K562 (cell line): Measurements from ENCODE around the gene OBSCN.

Experiments
- TBL1XR1 ChIP-seq, 2 experiments: IDR thresholded peaks; 2 replicates each; pipeline ENCODE4 v1.6.1; 2012; ENCODE audit warnings: improper control_type of control experiment in 2 of 2, low read length in 2 of 2, mild to moderate bottlenecking in 1 of 2
- ZNF431 ChIP-seq: sonication (generic); formaldehyde crosslinking; IDR thresholded peaks from 2 replicates; pipeline ENCODE4 v1.8.0; 2022; ENCODE audit warnings: mild to moderate bottlenecking, missing genetic modification reagents

DNA sequence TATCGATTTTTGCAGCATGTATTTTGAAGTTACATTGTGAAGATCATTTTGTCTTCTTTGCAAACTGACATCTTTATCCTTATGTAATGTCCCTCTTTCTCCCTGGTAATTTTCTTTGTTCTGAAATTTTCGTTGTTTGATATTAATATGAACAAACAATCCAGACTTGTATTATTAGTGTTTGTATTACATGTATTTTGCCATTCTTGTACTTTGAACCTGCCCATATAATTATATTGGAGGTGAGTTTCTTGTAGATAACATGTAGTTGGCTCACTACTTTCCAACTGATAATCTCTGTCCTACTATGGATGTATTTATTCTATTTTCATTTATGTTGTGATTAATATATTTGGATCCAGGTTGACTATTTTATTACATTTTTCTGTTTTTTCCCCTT is 27.1 kb downstream of the OBSCN start:
- TF ChIP-seq ZNF431 (CRISPR knock-in tag): no peak
- TF ChIP-seq TBL1XR1 (IDR thresholded peaks at IDR 0.05; ENCODE audit: low read length in 2 of 2): no peak
